IPS-11a (cell line): ENCODE data around the gene TUBB8.
"Not testable (repeated sequence)": the region's sequence is repeated elsewhere in the genome, so short reads cannot be mapped to it uniquely, and the experiment has no call there.

Source experiments
- H3K4me3 ChIP-seq: one replicate; pipeline ENCODE4 v1.5.1; 2013; ENCODE audit warnings: low read depth, low read length, control low read depth

The TUBB8 gene

DNA sequence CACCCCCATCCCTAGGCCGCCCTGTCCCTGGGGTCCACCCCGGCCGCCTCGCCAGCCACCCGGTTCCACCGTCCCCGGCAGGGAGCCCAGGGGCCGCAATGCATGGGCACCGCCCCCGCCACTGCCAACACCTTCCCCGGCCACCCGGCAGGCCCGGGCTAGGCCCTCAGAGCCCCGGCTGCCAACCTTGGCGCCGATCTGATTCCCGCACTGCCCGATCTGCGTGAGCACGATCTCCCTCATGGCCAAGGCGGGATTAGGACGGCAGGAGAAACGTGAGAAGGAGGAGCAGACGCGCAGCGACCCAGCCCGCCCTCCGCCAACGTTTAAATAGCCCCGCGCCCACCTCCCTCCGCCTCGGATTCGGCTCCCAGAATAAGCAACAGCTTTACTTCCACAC is at the start of gene TUBB8:
Gene TUBB8, minus strand, starts transcription at position 301 of the 400 bp plus-strand sequence. Its CDS starts 58 bp downstream, at position 243.
- H3K4me3 ChIP-seq: no peak within 1 kb of the TSS

DNA sequence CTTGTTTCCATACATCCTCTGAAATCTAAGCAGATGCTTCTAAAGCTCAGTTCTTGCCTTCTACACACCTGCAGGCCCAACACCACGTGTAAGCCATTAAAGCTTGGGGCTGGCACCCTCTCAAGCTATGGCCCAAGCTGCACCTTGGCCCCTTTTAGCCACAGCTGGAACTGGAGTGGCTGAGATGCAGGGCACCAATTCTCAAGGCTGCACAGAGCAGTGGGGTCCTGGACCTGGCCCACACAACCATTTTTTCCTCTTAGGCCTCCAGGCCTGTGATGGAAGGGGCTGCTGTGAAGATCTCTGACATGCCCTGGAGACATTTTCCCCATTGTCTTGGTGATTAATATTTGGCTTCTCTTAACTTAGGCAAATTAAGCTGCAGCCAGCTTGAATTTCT is 47.4 kb upstream of the TUBB8 start:
- H3K4me3 ChIP-seq: no peak overlapping the region

DNA sequence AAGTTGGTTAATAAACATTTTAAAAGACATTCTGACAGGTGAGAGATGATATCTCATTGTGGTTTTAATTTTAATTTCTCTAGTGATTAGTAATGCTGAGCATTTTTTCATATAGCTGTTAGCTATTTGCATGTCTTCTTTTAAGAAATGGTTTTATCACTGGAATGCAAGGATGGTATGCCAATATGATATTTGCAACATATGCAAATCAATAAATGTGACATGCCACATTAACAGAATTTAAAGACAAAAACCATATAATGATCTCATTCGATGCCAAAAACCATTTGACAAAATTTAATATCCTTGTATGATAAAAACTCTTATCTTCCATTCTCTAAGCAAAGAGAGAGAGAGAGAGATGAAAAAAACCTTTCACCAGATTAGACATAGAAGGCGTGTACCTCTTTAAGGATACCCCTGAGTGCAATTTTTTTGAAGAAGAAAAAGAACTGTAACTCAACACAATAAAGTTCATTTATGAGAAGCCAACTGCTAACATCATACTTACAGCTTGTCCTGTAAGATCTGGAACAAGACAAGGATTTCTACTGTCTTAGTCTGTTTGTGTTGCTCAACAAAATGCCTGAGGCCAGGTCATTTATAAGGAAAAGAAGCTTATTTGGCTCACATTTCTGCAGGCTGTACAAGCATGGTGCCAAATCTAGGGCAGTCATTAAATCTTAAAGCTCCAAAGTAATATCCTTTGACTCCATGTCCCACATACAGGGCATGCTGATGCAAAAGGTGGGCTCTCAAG is 46.4 kb upstream of the TUBB8 start:
- no peak overlapping the region for H3K4me3 ChIP-seq

DNA sequence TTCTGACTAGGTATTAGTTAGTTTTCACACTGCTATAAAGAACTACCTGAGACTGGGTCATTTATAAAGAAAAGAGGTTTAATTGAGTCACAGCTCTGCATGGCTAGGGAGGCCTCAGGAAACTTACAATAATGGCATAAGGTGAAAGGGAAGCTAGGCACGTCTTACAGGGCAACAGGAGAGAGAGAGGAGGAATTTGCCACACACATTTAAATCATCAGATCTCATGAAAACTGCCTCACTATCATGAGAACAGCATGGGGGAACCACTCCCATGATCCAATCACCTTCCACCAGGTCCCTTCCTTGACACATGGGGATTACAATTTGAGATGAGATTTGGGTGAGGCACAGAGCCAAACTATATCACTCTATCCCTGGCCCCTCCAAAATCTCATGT is 45.5 kb upstream of the TUBB8 start:
- no peak overlapping the region for H3K4me3 ChIP-seq

DNA sequence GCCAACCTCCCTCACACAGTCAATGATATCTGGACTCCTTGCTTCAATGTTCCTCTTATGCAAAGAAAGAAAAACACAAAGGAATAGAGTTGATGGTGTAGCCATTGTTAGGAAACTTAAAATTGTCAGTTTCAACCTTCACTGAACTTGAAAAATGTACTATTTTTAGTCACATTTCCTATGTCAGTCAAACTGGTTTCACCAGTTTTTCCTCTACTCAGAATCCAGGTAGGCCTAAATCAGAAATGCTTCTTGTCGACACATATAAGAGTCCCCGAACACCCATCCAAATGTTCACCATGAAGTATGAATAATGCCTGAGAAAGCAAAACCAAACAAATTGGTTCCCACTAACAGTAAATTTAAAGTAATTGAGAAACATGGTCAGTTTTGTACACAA is 43.8 kb upstream of the TUBB8 start:
- no peak overlapping the region for H3K4me3 ChIP-seq

DNA sequence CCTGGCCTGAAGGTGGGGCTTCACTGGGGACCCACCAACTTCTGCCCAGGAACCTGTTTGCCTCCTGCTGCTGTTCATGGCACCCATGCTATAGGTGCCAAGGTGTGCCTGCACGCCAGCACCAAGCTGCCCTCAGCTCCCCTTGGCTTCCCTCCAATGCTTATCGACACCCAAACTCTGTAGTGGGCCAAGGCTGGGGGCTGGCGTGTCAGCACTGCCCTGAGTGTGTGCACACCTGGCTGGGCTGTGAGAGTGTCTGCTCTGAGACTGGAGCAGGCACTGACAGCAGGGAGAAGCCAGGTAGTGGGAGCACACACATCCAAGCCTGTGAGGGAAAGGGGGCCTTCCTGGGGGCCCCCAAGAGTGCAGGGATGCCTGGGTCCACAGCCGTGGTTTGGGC is 43.1 kb upstream of the TUBB8 start:
- no peak overlapping the region for H3K4me3 ChIP-seq

DNA sequence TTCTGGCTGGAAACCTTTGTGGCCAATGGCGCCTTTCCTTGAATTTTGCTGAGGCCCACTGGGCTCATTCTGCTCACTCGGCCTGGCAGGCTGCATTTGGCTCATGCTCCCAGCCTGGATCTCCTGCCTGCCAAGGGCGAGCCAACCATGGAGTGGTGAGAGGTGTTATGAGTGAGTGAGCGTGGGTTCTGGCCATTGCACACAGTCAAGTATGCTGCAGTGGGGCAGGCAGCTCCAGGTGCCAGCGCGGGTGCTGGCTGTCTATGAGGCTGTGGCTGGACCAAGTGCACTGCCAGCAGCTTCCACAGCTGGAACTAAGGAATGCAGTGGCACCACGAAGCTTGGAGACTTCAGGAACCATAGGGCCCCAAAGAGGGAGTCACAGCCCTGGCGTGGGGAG is 42.2 kb upstream of the TUBB8 start:
- H3K4me3 ChIP-seq: no peak overlapping the region

DNA sequence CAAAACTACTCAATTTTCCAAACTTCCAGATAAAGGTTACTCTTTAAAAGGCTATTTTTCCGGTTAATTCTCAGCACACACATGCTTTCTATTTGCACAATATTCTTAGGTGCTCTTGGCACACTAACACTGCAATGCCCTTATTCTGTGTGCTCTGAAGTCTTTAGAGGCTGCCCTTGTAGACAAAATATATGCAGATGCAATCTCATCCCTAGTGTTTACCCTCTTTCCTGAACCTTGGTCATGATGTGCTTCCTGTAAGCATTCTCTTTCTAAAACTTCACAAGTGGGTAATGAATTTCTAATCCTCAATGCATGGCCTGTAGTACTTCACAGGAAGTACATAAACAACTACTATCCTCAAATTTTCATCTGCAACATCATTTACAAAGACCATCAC is 41.1 kb upstream of the TUBB8 start:
- H3K4me3 ChIP-seq: no peak overlapping the region

DNA sequence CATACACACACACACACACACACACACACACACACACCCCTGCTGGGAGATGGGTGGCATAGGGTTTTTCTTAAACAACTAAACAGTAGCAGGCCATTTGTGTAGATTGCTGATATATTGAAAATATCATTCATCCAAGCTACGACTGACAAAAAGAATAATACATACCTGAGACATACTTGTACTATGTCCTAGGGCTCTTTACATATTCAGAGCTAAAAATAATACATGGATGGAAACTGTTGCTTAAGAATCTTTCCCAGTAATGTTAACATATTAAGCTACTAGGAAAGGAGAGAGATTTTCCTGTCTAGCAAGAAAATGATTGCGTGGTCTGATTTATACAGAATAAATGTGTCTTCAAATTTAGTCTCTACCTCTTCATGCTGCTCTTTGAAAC is 40.2 kb upstream of the TUBB8 start:
- H3K4me3 ChIP-seq: no peak overlapping the region

DNA sequence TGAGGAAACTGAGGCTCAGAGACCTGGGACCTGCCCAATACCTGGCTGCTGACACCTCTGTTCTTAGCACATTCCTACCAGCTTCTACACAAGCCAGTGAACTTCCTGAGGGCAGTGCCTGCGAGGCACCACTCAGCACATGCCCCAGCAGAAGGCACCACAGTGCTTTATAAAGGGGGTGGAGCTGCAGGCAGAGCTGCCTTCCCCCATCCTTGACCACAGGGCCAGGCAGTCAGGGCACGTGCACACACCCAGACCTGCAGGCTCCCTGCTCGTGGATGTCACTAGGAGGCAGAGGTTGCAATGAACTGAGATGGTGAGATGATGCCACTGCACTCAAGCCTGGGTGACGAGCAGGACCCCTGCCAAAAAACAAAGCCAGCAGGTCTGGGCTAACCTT is 39.2 kb upstream of the TUBB8 start:
- no peak overlapping the region for H3K4me3 ChIP-seq

DNA sequence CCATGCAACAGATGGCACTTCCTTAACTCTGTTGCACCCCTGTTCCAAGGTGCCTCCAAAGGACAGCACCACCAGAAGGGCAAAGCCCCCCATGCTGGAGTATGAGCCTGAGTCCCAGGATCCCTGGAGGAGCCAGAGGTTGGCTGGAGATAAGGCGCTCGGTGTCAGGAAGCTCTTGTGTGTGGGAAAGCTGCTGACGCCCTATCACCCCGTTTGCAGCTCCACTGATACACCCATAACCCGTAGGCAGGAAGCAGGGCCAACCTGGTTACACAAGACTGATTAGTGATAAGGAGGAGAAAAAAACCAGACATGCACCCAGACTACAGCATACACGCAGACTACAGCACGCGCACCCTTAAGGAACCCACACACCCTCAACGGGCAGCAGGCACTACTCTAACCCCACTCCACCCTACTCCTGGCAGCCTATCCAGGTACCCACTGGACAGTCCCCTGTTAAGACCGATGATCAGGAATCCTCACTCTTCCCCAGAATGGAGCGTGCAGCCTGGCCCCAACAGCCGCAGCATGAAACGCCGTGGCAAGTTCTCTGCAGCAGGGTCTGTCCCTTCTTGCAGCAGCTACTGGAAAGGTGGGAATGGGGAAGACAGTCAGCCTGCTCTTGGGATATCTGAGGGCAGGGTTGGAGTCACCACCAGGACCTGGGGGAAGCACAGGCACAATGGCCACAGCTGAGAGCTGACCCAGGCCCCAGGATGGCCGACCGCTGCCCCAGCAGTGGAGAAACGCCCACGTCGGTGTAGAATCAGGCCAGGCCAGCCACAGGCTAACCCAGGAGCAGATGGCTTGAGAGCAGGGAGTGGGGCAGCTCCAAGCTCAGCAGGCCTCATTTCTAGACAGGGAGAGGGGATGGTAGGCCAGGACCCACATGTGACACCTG is 38.3 kb upstream of the TUBB8 start:
- no peak overlapping the region for H3K4me3 ChIP-seq

DNA sequence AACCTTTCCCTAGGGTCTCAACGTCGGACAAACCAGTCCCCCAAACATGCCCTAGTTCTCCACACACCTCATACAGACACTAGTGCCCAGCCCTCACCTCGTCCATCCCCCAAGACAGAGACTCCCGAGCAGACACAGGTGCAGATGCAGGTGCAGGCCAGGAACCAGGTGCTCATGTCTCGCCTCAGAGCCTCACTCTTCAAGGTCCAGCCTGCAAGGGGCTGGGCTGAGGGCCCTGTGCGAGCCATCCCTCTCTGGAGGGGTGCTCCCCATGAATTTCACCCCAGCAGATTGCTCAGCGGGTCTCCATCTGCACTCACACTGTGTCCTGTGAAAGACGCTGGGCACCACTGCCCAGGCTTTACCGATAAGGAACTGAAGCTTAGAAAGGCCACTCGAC is 36.9 kb upstream of the TUBB8 start:
- no peak overlapping the region for H3K4me3 ChIP-seq

DNA sequence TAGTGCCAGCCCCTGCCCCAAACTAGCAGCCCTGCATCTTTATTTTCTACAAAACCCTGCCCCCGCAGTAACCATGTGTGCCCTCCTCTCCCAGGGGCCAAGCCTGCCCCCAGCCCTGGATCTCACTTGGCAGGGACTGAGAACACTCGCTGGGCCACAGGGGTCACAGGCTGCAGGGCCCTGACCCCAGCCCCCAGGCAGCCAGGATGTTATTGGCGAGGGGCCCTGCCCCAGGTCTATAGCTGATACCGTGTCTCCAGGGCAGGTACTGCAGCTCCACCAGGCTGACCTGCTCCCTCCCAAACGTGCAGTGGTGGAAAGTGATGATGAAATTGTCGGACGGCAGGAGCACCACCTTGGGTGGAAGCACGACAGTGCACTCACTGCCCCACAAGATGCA is 35.9 kb upstream of the TUBB8 start:
- no peak overlapping the region for H3K4me3 ChIP-seq

DNA sequence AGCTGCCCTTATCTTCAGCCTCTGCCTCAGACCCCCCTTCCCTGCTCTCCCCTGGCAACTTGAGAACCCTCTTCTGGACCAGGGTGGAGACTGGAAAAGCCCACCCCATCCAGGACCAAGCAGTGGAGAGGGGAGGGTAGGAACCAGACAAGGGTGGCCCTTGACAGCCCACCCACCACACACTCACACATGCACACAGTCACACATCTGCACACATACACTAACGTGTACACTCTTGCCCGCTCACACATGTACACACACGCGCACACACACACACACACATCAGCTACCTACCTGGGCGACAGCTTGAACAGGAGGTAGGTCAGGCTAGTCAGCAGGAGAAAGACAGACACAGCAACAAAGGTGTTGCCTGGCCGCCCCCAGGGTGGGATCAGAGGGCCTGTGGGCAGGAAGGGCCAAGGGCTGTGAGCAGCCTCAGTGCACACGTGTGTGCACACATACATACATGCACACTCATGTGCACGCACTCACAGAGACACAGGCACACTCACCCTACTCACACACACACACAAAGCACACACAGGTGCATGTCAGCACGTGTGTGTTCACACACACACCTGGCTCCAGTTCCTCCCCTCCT is 34.9 kb upstream of the TUBB8 start:
- no peak overlapping the region for H3K4me3 ChIP-seq

DNA sequence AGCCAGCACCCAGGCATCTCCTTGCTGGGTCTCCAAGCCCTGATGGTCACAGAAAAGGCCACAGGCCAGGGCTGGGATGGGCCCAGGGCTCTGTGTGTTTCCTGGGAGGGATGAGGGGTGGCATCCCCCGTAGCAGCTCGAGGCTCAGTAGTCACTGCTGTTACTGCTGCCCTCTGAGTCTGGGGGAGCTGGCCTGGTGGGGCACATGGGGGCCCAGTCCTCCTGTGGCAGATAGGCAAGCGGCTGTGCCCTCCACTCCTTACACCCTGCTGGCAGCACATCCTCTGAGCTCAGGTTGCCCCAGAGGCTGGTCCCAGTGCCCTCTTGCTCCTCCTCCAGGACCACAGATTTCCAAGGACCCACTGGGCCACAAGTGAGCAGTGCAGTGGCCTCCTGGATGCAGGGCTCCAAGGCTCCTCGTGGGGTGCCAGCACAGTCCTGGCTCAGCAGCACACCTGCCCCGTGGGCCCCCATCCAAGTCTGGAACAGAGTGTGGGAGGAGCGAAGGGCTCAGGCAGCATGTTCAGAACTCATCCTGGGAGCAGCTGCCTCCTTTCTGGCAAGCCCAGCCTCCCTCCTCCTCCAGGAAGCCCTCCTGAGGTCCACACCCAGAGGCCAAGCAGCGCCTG is 31.5 kb upstream of the TUBB8 start:
- H3K4me3 ChIP-seq: no peak overlapping the region

DNA sequence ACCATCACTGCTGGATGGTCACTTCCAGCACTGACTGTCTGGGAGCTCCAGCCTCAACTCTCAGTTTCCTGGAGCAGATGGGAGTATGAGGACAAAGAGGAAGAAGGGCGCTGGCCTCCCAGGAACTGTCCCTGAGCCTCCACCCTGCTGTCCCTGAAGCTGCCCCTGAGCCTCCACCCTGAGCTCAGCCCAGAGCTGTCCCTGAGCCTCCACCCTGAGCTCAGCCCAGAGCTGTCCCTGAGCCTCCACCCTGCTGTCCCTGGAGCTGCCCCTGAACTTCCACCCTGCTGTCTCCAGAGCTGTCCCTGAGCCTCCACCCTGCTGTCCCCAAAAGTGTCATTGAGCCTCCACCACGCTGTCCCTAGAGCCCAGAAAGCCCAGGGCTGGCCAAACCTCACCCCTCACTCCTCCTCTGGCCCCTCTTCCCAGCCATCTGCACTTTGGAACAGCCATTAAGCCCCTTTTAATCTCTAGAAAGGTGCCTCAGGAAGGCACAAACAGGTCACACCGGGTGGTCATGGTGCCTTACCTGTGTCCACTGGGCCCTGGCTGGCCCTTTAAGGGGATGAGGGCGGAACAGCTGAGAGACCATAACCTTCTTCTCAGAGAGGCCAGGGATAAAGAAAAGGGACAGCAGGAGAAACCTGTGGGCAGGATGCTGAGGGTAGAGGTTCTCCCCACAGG is 30.6 kb upstream of the TUBB8 start:
- H3K4me3 ChIP-seq: no peak overlapping the region

DNA sequence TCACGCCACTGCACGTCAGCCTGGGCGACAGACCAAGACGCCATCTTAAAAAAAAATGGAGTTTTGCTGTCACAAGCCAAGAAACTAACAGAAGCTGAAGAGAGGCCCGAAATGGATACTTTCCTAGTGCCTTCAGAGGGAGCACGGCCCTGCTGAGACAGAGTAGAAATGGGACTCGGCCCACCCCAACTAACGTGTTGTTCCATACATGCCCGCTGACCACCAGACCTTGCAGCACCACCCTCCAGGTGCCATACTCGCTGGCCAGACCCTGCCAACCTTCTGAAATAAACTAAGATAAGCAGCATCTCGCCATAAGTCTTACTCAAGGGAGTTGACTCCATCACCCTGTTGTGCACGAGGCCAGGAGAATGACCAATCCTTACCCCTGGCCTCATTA is 29.5 kb upstream of the TUBB8 start:
- no peak overlapping the region for H3K4me3 ChIP-seq

DNA sequence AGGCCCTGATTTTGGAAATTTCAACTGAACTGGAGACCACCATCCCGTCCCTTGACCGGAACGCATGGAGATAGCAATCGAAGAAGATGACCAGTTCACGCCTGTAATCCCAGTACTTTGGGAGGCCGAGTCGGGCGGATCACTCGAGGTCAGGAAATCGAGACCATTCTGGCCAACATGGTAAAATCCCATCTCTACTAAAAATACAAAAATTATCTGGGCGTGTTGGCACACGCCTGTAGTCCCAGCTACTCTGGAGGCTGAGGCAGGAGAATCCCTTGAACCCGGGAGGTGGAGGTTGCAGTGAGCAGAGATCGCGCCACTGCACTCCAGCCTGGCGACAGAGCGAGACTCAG is 25.1 kb upstream of the TUBB8 start:
- not testable (repeated sequence) for H3K4me3 ChIP-seq

DNA sequence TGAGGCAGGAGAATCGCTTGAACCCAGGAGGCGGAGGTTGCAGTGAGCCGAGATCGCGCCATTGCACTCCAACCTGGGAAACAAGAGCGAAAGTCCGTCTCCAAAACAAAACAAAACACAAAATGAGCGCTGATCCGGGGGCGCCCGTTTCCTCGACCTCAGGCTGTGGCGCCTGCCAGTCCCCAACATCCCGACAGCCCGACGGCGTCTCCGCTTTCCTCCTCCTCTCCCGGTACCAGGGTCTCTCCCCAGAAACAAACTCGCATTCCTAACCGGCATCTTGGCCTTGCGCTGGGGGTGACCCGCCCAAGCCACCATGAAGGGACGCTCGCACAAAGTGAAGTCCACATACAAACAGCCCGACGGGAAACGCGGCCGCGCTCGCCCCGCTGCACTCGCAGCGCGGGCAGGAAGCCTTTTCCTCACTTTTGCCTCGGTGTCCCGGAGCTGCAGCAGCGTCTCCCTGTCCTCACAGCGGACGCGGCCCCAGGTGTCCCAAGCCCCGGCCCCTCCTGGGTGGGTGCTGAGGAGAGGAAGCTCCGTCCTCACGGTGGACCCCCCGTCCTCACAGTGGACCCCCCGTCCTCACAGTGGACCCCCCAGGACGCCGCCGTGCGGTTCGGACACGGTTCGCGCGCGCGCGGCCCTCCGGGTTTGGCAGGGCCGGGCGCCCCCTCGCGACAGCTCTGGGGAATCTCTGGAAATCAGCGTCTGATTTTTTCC is 24.6 kb upstream of the TUBB8 start:
- H3K4me3 ChIP-seq: peak overlapping the region; percentile 41

DNA sequence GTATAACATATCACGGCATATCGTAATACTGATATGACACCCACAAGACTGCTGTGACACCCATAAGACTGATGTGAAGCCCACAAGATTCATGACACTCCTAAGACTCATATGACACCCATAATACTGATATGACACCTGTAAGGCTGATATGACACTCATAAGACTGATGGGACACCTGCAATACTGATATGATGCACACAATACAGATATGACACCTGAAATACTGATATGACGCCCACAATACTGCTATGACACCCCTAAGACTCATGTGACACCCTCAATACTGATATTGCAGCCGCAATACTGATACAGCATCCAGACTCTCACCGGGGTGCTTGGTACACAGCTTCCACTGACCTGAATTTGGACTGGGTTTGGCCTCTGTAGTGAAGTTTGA is 19.1 kb upstream of the TUBB8 start:
- not testable (repeated sequence) for H3K4me3 ChIP-seq
